GM21529 (cell line): ENCODE measurements around the gene PCNT.
A peak's percentile ranks its signal among the peaks of the same experiment; 100 is the strongest.
"Not testable (repeated sequence)": the region's sequence is repeated elsewhere in the genome, so short reads cannot be mapped to it uniquely, and the experiment has no call there.

ENCODE experiments used
- ATAC-seq: cut with Tn5 transposase; IDR thresholded peaks from one replicate; pipeline ENCODE4 v1.9.1; 2021; ENCODE audit not compliant: unreplicated experiment

Gene PCNT

DNA sequence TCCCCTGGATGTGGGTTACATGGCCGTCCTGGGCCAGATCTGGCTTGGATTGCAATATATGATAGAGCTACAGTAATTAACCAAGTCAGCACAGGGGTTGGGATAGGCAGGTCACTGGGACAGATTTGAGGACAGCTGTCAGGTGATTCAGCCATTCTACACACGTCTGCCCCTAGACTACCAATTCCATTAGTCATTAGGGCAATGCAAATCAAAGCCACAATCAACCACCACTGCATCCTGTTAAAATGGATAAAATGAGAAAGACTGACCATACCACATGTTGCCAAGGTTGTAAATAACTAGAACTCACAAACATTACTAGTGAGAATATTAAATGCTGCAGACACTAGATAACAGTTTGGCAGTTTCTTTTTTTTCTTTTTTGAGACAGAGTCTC, 16.3 kb upstream of the PCNT start:
- ATAC-seq = no peak

DNA sequence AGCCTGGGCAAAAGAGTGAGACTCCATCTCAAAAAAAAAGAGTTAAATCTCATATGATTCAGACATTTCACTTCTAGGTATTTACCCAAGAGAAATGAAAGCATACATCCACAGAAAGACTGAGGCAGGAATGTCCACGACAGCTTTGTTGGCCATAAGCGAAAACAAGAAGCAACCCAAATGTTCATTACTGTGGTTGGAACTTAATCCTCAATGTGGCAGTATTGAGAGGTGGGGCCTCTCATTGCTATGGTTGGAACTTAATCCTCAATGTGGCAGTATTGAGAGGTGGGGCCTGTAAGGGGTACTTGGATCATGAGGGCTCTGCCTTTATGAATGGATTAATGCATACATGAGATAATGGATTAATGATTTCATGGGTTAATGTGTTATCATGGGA, 15.5 kb upstream of the PCNT start:
- no peak for ATAC-seq

DNA sequence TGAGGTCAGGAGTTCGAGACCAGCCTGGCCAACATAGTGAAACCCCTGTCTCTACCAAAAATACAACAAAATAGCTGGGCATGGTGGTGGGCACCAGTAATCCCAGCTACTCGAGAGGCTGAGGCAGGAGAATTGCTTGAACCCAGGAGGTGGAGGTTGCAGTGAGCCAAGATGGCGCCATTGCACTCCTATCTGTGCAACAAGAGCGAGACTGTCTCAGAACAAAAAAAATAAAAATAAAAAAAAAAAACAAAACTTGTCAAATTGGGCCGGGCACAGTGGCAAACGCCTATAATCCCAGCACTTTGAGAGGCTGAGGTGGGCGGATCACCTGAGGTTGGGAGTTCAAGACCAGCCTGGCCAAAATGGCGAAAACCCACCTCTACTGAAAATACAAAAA, 13.7 kb upstream of the PCNT start:
- not testable (repeated sequence) for ATAC-seq

DNA sequence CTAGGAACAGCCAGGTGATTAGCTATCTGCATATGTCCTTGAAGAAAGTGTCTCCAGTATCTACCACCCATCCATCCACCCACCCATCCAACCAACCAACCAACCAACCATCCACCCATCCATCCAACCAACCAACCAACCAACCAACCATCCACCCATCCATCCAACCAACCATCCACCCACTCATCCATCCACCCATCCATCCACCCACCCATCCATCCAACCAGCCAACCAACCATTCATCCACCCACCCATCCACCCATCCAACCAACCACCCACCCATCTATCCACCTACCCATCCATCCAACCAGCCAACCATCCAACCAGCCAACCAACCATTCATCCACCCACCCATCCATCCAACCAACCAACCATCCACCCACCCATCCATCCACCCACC, 12.4 kb upstream of the PCNT start:
- ATAC-seq = no peak

DNA sequence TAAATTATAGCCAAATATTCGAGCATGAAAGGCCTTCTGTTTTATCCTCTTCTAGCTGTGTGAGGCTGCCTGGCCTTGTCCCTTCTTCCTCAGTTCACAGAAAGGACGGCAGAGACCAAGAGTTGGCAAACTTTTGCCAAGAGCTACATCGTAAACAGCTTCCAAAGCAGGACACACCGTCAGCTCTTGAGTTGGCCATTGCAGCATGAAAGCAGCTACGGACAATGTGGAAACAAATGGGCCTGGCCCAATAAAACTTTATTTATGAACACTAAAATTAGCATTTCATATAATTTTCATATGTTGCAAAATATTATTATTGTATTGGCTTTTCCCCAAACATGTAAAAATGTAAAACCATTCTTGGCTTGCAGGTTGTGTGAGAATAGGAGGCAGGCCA, 11.0 kb upstream of the PCNT start:
- ATAC-seq = no peak

DNA sequence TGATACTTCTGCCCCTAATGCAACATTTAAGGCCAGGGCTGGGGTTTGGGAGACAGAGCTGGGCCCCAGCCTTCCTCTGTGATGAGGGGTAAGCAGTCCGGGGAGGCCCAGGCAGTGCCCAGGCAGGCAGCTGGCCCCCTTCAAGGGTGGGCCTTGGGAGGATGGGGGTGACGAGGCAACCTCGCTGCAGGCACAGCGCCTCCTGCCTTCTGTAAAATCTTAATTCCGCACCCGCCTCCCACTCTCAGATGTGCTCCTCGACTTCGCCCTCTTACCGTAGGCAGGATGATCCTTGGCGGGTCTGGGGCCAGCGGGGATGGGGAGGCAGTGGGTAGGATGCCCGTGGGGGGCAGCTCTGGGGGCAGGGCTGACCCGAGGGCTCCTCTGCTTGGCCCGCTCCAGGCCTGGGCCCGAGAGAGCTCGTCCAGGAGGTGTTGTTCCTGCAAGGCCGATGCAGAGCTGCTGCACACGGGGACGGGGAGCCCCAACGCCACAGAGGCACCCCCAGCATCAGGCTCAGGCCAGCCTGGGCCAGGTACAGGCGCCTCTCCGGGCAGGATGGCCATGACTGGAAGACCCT, 9.4 kb upstream of the PCNT start:
- ATAC-seq = no peak

DNA sequence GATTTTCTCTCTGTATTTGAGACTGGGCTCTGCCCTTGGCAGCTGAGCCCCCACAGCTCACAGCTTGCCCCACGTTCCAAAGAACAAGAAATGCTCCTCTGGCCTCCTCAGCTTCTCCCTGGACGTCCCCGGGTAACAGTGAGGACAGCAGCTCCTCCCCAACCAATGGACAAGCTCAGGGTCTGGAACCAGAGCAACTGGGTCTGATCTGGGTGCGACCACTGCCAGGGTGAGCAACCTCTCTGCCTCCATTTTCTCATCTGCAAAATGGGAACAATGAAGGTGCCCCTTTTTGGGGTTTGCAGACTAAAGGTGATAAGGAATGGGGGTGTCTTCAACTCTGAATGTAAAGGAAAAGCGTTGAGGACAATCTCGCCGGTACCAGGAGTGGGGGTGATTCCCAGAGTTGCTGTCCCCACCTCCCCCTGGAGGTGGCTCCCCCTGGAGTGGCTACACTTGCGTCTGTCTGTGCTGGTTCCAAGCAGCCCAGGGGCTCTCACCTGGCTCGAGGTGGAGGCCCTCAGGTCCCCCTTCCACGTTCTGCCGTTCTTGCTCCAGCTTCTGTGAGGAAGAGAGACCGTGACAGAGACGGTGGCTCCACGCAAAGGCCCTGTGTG, 7.1 kb upstream of the PCNT start:
- no peak for ATAC-seq

DNA sequence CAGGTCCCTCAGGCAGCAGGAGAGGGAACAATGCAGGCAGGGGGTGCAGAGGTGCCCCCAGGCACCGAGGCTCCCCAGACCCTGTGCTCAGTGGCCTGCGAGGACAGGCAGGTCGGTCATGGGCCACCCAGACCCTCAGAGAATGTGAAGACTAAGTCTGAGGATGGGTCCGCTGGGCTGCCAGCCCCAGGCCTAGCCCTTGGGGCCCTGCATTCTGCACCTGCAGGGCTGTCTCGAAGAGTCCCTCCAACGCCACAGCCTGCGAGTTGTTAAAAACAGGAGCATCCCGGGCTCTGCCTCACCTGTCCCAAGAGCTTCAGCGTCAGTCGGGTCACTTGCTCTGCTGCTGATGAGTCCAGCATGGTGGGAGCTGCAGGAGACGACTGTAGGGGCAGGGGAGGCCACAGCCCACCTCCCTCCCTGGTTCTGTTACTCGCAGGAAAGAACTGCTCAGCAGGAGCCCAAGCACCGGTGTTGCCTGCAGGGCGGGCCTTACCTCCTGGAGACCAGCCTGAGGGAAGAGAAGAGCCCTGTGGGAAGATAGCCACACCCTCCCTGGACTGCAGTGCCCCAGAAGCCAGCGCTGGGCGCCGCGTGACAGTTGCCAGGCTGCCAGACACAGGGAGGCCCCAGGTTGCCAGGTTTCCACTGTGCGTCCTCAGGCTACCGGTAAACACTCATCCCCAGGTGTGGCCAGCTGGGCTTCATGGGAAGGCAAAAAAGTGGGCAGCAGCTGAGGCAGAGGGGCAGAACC, 6.1 kb upstream of the PCNT start:
- no peak for ATAC-seq

DNA sequence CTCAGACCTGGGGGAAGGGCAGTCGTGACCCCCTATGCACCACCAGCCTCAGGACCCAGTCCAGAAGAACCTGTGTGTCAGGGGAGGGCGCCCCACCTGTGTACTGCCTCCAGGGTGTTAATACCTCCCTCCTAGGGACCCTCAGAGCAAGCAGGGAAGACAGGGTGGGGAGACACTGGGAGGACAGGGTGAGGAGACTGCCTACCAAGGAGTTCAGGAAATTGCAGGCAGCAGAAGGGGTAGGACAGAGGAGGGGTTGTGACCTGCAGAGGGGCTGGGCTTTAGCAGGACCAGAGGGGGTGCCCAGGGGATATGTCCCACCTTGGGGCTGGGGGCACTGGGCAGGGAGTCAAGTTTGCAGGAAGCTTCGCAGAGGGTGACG, 5.5 kb upstream of the PCNT start:
- no peak for ATAC-seq

DNA sequence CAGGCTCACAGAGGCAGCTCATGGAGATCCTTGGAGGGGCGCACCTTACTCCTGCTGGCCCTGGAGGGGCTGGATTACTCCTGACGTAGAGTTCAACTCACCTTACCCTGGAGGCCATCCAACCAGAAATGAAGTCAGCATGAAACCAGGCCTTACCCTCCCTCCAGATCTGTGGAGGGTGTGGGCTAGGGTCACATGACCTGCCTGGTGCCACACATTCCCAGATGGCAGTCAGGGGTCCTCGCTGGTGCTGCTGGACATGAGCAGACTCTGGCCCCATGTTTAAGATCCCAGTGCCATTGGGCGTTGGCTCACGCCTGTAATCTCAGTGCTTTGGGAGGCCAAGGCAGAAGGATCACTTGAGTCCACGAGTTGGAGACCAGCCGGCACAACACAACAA, 4.8 kb upstream of the PCNT start:
- no peak for ATAC-seq

- no peak for ATAC-seq
Observed at GRCh38 chr21:46320331-46320801, 3.6 kb upstream of the PCNT start.

- no peak for ATAC-seq
Observed at GRCh38 chr21:46322351-46323226, 1.4 kb upstream of the PCNT start.

- ATAC-seq = peak; percentile 9
Observed at GRCh38 chr21:46323227-46323709, 688 bp upstream of the PCNT start.

GRCh38 chr21:46324390-46325072, 575 bp downstream of the PCNT start:
- peak; percentile 58 for ATAC-seq

GRCh38 chr21:46325073-46325912, 1.3 kb downstream of the PCNT start:
- no peak for ATAC-seq

GRCh38 chr21:46326110-46326703, 2.3 kb downstream of the PCNT start:
- ATAC-seq = no peak

- ATAC-seq = no peak
Observed at GRCh38 chr21:46327711-46328110, 3.8 kb downstream of the PCNT start.

DNA sequence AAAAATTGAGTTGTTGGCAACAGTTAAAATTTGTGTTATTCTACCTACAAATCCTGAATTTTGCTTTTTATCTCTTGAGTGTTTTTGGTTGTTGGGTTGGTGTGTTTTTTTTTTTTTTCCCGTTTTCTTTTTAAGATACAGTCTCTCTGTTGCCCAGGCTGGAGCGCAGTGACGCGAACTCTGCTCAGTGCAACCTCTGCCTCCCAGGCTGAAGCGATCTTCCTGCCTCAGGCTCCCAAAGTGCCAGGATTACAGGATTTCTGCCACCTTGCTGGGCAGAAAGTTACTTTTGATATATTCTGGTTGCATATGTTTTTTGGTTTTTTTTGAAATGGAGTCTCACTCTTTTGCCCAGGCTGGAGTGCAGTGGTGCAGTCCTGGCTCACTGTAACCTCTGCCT, 4.2 kb downstream of the PCNT start:
- ATAC-seq = no peak

DNA sequence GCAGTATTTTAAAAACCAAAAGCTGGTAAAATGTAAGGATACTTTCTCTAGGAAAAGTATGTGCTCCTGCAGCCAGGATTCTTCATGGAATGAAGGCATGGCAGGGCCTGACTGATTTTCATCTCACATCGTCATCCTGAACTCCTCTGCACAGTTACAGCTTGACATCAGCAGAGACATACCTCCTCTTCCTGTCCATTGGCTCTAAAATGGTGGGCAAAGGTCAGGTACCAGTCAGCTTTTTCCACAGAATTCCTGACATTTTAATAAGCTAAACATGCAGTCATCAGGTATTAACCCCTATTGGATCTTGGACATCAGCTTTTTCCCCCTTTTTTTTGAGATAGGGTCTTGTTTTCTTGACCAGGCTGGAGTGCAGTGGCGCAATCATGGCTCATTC, 5.8 kb downstream of the PCNT start:
- ATAC-seq = no peak
